Tongue (tissue), 2 donors: Measurements from ENCODE around the gene DIO2. TPM values are rescaled to one million over a fixed set of nuclear protein-coding genes. Genes with fewer than 3 reads are reported as not detected.

Experiments used
- DNase-seq: peaks from one replicate; pipeline ENCODE4 v3.0.0-alpha.2; 2015
- total RNA-seq: library from RNA; depleted of rRNA; stranded (reverse); fragments of >200 nt; gene quantifications from one replicate; pipeline ENCODE4 v1.2.3, GENCODE V29; 2014

Gene DIO2
- total RNA-seq, result 71.7 TPM

DNA sequence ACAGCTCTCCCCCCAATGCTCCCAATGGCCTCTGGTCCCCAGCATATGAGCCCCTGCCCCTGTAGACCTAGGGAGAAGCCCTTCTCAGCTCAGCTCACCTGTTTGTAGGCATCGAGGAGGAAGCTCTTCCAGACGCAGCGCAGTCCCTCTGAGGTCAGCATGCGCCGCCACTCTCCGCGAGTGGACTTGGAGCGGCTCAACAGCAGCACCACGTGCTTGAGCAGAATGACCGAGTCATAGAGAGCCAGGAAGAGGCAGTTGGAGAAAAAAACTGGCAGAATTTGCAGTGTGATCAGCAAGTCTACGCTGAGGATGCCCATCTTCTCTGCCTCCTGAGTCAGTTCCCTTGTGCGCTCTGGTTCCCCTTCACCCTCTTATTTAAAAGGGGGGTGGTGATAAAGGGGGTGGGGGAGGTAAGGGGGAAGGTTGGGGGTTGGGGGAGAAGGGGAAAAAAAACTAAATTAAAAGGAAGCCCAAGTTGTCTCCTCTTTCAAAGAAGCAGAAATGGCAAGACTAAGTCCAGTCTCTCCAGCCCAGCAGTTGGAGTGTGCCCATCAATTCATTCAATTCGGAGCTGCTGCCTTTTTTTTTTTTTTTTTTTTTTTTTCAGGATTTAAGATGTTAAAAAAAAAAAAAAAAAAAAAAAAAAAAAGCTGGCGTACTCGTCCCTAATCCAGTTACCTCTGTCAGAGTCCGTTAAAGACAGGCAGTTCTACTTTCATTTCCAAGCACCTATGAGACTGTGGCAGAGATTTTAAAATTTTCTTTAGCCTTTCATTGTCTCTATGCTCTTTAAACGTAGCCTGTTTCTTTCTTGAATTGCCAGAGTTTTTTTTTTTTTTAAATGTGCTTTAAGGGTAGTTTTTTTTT, at the start of gene DIO2:
Gene DIO2 (minus strand): TSS at position 352 of the 870 bp plus-strand sequence. CDS start 32 bp downstream, at position 320.
- DNase-seq, result peak; percentile 45

DNA sequence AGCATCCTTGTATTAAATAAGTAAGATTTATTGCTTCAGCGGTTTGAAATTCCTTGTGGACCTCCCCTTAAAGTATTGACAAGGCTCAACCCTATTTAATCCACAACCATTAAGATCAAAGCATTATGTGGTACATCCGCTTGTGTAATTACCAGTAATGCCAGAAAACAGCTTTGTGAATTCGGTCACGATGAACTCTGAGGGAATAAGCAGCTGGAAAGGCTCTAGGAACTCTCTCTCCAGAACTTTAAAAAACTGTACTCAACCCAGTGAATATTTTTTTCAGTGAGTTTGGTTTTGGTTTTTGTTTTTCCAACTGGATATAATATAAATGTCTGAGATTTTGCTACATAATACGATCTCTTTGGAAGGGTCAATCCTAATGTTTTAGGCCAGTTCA, 49.3 kb upstream of the DIO2 start:
- DNase-seq, result no peak

DNA sequence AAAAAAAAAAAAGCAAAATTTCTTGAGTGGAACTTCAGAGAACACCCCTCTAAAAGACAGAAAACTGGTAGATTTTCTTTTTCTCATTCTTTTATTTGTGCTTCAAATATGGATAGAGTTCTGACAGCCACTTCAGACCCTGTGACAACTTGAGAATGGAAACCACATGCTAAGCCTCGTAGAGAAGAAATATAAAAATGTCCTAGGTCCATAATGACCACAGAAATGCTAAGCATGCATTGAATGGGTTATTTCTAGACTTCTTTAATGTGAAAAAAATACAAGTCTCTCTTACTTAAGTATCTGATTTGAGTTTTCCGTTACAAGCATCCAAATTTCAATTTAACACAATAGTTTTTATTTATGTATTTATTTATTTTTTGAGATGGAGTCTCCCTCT, 28.3 kb upstream of the DIO2 start:
- DNase-seq, result no peak

DNA sequence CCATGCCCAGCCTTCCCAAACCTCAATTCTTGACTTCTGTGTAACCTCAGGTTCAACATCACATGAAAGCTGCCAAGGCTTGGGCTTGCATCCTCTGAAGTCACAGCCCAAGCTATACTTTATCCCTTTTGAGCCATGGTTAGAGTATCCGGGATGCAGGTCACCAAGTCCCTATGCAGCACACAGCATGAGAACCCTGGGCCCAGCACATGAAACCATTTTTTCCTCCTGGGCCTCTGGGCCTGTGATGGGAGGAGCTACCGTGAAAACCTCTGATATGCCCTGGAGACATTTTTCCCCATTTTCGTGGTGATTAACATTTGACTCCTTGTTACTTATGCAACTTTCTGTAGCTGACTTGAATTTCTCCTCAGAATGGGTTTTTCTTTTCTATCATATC, 25.8 kb upstream of the DIO2 start:
- DNase-seq, result no peak

DNA sequence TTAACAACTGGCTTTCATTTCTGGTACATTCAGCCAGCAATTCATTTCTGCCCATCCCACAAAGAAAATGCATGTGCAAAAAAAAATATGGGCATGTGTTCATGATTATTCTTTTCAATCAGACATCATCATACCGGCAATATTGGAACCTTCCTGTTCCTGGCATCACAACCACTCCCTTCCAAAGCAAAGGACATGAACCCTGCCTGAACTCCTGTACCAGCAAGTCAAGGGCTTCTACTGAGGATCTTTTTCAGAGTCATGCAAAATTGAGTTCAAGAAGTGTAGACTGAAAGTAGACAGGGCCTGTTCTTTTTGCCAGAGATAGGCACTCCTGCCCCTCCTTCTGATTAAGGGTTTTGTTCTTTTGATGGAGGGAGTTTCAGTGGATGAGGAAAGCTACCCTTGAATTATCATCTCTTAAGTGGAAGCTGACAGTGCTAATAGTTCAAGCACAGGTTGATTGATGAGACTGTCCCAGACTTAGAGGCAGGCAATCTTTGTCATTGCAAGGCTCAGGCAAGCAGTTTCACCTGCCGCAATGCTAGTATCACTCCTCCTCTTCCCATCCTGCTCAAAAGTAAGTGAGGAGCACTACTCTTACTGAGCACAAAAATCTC, 22.3 kb upstream of the DIO2 start:
- peak; percentile 34 for DNase-seq

DNA sequence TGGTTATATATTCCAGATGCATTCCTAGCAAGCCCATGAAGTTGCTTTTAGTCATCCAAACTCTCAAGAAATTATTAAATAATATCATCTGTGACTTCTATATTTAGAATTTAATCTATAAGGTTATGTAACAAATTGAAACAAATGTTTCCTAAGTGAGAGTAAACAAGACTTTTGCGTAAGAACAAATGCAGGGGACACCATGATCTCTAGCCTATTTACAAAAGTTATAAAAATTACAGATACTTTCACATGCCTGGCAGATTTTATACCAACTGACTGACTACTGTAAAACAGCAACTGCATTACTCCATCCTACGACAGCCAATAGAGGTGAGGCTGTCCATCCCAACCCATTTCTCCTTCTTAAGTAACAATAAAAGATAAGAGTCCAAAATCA, 20.4 kb upstream of the DIO2 start:
- DNase-seq, result no peak

DNA sequence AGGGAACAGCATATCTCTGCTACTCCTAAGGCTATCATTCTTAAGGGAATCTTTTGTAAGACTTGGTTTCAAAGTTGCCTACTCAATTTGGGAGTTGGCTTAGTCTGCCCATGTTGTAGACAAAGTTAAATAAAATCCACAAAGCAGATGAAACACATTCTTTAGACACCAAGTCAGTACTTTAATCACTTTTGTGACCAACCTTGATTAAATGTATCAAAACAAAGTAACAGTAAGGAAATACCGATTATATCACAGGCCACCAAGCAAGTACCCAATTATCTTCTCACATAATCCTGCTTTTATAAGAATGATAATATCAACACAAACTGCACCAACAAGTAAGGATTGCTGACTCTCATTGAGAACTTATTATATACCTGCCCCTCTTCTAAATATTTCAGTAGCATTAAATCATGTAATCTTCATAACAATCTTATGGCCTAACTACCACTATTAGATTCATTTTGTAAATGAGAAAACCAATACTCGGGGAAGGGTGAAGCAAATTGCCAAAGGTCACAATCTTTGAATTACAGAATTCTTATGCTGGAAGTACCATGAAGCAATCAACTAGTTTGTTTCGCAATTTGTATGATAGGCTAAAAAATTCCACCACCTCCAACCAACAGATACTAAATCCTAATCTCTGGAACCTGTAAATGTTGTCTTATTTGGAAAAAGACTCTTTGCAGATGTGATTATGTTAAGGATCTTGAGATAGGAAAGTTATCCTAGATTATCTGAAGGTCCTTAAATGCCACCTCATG, 12.6 kb upstream of the DIO2 start:
- no peak for DNase-seq

DNA sequence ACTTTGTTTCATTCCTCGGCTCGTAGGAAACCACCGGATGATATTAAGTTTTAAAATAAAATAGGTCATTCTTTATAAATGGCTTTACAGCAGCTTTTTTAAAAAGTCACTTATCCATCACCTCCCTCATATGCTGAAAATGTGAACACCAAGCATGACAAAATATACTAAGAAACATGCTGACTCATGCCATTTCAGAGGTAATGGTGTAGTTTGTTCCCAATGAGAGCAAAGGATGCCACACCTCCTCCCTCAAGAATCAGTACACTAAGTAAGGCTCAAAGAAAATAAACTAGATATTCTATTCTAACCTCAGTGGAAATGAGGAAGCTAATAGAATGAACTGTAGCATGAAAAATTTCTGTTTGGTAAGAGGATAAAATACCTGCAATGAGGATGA, 5.5 kb upstream of the DIO2 start:
- no peak for DNase-seq

DNA sequence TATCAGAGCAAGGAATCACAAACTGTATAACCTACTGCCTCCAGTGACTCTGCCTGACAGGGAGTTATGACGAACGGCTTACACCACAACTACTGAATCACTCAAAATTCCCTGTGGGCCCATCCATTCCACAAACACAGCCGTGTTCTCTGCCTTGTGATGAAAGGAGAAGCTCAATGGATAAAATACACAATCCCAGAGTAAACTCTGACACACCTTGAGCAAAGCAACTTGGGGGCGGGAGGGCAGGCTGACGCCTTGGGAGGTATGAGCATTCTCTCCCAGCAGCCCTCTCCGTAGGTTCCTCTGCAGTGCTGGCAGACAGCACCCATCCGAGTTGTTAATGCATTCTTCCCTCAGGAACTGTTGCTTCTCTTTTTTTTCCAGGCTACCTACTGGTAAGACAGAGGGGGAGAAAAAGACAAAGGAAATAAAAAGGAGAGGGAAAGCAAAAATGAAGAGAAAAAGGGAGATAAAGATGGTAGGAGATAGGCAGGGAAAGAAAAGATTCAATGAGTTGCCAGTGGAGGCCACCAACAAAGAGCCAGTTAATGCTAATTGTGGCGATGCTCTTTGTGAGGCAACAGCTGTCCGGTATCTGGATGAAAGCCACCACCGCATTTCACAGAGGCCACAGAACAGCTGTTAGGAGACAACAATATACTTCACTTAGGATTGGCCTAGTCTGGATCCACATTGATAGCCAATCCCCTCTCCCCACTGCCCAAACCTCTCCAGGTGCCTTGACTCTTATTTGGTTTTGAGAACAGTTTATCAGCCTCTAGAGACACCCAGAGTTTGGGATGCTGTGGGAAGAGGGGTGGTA, 4.7 kb upstream of the DIO2 start:
- DNase-seq, result peak; percentile 88

DNA sequence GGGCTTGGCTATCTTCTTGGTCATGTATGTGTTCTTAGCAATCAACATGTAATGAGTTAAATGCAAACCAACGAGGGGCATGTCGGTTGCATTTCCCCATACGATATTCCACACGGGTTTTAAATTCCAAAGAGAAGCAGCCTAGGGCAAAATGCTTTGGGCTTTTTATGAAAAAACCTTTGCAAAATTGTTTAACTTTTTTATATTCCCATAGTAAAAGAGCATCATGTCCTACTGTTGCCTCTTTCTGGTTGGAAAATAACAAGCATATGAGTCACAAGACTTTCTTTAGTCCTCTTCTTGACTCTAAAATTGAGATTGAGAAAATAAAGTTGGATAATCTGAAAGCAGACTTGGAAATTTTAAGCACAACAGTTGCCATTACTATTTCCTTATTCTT, 3.8 kb upstream of the DIO2 start:
- DNase-seq, result no peak

DNA sequence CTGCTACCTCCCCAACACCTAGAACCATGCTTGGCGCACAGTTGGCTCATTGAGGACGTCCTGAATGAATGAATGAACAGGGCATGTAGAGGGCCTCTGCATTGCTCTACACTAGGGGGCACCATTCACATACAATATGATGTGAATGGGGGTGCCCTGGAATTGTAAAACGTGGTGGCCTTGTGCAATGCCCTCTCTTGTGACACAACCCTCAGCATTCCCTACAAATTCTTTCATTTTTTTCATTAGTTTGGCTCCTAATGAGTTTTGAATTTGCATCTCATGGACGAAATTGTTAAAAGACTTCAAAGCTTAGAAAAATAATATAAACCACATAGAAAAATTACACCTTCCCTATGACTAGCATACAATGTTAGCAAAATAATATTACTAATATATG, 2.3 kb upstream of the DIO2 start:
- DNase-seq, result no peak

DNA sequence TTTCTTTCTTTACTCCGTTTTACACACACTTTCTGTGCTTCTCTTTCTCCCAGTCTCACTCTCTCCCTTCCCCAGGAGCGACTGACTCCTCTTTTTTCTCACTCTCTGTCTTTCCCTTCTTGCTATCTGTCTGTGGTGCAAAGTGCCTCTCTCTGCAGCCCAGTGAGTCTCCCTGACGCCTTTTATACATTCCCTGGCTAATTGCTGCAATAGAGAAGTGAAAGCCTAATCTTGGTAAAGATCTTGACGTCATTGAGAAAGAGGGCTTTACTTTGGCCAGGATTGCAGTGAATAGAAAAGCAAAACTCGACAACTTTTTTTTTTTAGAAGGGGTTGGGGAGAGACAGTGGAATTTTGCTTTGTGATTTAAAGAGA, 706 bp upstream of the DIO2 start:
- DNase-seq, result peak; percentile 54

DNA sequence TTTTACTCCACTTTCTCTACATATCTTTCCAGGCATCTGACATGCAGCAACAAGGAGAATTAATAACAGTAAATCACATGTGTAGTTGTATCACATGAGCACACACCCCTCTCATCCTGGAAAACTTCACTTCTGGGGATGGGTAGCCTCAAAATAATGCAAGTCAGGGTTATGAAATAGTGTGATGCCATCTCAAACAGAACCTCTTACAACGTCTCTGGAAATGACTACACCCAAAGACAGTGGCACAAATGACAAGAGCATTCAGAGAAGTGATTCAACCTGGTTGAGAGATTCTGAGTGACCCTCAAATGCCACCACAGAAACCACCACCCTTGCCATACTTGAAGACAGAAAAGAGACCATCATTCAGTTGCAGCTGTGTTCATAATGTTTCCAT, 2.8 kb downstream of the DIO2 start:
- no peak for DNase-seq

DNA sequence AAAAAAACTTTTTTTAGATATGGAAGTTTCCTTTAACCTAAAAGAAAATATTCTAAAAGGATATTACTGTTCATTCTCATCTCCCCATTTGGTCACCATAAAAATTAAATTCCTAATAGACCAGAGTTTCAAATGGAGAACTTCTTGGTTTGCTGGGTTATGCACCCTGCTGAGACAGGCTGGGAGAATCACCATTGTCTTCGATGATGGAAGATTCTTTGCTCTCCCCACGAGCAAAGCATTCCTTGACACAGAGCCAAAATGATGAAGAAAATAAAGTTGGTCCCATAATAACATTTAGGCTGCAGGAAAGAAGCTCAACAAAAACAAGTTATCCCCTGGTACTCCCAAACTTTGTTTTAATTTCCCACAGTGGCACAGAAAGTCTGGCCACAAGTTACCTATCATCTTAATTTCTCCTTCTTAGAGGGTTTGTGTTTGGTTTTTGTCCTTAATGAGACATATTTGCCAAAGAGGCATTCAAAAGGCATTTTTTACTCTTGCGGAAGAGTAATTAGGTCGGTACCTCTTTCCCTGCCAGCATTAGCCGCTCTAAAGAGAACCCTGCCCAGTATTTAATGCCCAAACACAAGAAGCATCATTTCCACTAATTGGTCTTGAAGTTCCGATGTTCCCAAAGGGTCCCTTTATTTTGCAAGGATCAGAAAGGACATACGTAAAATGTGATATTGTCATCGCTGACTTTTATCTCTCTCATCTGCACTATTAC, 4.8 kb downstream of the DIO2 start:
- DNase-seq, result no peak

DNA sequence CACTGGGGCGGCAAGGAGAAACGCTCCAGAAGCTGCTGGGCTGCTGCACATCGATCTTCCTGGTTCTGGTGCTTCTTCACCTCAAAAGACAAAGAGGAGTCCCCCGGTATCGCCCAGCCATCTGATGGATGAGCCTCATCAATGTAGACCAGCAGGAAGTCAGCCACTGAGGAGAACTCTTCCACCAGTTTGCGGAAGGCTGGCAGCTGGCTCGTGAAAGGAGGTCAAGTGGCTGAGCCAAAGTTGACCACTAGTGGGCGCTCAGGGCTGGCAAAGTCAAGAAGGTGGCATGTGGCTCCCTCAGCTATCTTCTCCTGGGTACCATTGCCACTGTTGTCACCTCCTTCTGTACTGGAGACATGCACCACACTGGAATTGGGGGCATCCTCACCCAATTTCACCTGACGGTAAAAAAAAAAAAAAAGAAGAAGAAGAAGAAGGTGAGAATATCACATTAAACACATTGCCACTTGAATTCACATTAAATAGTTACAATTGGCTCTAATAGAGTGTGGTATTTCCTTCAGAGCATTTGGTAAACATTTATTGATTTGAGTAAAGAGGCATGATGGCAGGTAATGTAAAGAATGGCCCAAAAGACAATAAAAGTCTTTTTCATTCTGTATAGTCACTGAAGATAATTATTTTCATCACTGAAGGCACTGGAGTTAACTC, 8.3 kb downstream of the DIO2 start:
- DNase-seq, result no peak

DNA sequence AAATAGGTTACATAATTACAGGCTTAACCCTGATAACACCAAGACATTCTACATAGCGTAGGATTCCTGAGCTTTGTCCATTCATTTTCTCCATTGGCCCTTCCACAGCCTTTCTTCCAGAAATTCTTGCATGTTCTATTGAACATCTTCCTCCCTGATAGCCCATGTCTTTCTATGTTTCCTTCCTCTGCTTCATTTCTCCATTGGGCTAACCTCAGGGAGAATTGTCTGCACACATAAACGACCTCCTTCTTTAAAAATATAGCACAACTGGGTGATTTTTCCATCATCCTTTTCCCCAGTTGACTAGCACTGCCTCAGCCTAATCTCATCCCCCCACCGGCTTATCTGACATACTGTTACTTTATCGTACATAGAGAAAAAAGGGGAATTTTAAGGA, 11.2 kb downstream of the DIO2 start:
- DNase-seq, result no peak

DNA sequence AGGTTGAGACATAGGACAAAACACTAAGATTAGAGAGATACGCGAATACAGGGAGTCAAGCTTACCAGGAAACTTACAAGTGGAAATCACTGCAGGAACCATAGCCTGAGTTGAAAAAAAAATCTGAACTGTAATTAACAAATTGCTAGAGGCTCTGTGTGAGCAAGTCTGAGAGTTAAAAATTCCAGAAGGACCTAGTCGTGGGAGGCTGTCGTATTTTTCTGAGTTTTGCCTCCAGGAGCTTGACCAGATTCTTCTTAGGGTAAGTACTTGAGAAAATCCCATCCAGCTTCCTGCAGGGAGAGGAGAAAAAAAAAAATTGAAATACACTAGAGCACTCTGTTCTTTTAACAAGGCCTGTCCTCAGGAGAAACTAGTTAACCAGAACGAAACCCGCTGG, 22.7 kb downstream of the DIO2 start:
- DNase-seq, result no peak

DNA sequence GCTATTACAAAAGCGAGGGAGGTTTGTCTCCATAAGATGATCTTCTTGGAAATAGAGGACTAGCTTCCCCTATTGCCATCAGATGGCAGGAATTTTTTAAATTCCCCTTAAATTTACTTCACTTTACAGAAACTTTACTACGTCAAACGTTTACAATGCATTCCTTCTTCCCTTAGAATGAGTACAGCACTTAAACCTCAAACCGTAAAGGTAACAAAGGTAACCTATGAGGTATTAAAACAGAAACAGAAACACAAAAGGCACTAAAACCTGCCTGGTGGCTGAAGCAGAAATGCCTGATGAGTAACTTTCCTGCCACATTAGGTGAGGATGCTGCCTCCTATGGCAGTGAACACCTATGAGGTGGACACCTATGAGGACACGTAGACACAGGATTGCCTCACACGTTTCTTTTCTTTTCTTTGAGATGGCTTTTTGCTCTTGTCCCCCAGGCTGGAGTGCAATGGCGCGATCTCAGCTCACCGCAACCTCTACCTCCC, 25.0 kb downstream of the DIO2 start:
- no peak for DNase-seq

DNA sequence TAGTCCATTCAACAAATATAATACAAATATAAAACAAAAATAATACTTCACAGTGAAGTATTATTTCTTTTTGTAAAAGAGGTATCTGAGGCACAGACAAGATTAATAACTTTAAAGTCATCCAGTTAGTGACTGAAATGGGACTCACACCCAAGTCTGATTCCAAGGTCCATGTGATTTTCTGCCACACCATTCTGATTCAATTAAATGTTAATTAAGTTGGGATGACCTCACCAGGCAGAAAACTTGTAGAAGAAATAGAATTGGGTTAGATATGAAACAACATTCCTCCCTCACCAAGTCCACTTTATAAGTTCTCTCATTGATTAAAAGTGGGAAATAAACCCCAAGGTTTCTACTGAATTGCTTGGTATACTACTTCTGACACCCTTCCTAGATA, 34.4 kb downstream of the DIO2 start:
- no peak for DNase-seq

DNA sequence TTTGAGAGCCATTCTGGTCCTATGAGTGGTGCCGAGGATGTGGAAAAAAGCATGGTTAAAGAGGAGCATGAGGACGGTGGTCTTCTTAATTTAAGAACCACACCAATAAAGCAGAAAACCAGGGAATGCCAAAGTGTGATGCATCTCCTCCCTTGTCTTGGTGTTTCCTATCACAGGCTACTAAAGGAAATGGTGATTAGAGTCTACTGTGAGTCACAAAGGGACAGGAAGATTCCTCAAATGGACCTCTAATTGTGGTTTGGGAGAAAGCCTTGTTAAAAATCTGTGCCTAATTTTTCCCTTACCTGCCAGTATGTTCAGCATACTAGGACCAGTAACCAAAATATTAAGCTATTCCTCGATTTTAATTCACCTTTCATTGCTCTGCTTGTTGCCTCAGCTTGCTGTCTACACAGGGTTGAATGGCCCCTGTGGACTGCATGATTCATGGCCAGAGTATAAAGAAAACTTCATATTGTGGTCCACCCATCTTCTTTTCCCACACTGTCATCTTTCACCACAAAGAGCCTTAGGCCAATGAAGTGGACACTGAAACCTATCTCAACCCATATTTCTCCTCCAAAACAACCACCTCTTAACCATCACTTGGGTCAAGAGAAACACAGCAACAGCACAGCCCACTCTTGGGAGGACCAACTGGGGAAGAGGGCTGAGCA, 38.8 kb downstream of the DIO2 start:
- DNase-seq, result no peak
